GM12891 (cell line): ENCODE data around the gene C10orf88.

Experiments used
- DNase-seq: peaks from one replicate; pipeline ENCODE4 v3.0.0; 2011; ENCODE audit warnings: low spot score; ENCODE audit not compliant: insufficient read length
- FAIRE-seq: peaks from 2 replicates; lab custom pipeline; 2011; peaks lifted over from hg19 to GRCh38; lab: Jason Lieb, UNC
- PAX5 ChIP-seq: IDR thresholded peaks from 2 replicates; pipeline ENCODE4 v1.6.1; 2011; ENCODE audit warnings: low read length, moderate library complexity, mild to moderate bottlenecking; ENCODE audit not compliant: insufficient read depth, severe bottlenecking
- POLR2A ChIP-seq: IDR thresholded peaks from 2 replicates; pipeline ENCODE4 v1.6.1; 2011; ENCODE audit warnings: low read depth, low read length, control low read depth
- POLR2AphosphoS5 ChIP-seq: IDR thresholded peaks from 2 replicates; pipeline ENCODE4 v1.6.1; 2011; ENCODE audit warnings: low read depth, low read length, control low read depth
- POU2F2 ChIP-seq: IDR thresholded peaks from 2 replicates; pipeline ENCODE4 v1.6.1; 2011; ENCODE audit warnings: low read depth, mild to moderate bottlenecking, control low read depth, low read length, moderate library complexity
- SPI1 ChIP-seq: IDR thresholded peaks from 2 replicates; pipeline ENCODE4 v1.6.1; 2011; ENCODE audit warnings: low read depth, low read length, control low read depth
- TAF1 ChIP-seq: IDR thresholded peaks from 2 replicates; pipeline ENCODE4 v1.6.1; 2011; ENCODE audit warnings: low read depth, low read length, control low read depth

Gene C10orf88

GRCh38 chr10:122966879-122967278 lies 12.9 kb upstream of the C10orf88 start:
- TF ChIP-seq POLR2A (no peak), POLR2AphosphoS5 (no peak), POU2F2 (no peak), SPI1 (no peak), TAF1 (no peak), PAX5 (no peak)
- FAIRE-seq, result no peak
- DNase-seq, result no peak

- DNase-seq, result no peak
- no peak for FAIRE-seq
- TF ChIP-seq SPI1 (no peak), PAX5 (no peak), POU2F2 (no peak), TAF1 (no peak), POLR2AphosphoS5 (no peak), POLR2A (no peak)
These were observed 8.4 kb upstream of the C10orf88 start for GRCh38 chr10:122962405-122962804.

- TF ChIP-seq POU2F2 (no peak), TAF1 (no peak), PAX5 (no peak), POLR2A (no peak), POLR2AphosphoS5 (no peak), SPI1 (no peak)
- no peak for DNase-seq
- FAIRE-seq, result no peak
These were observed 3.4 kb upstream of the C10orf88 start for GRCh38 chr10:122957474-122957873.

GRCh38 chr10:122955892-122956291 lies 1.9 kb upstream of the C10orf88 start:
- FAIRE-seq (no peak), DNase-seq (no peak)
- no peak for TF ChIP-seq POU2F2
- TF ChIP-seq PAX5, result no peak
- TF ChIP-seq POLR2A, result no peak
- no peak for TF ChIP-seq SPI1
- TF ChIP-seq TAF1, result no peak

- FAIRE-seq, result no peak
- DNase-seq, result no peak
These were observed 664 bp upstream of the C10orf88 start for GRCh38 chr10:122954731-122955050.

GRCh38 chr10:122949296-122949695 lies 4.7 kb downstream of the C10orf88 start:
- no peak for DNase-seq
- no peak for FAIRE-seq

More at GRCh38 chr10:122954731-122955050, 664 bp upstream of the C10orf88 start:
- no peak for TF ChIP-seq POLR2AphosphoS5
- TF ChIP-seq POU2F2, result no peak
- no peak for TF ChIP-seq POLR2A
- TF ChIP-seq TAF1, result no peak
- TF ChIP-seq SPI1, result no peak
- TF ChIP-seq PAX5, result no peak

GRCh38 chr10:122939856-122940543 lies 14.0 kb downstream of the C10orf88 start:
- no peak for FAIRE-seq
- no peak for DNase-seq
- no peak for TF ChIP-seq POLR2AphosphoS5
- no peak for TF ChIP-seq SPI1
- no peak for TF ChIP-seq POLR2A
- no peak for TF ChIP-seq PAX5
- TF ChIP-seq TAF1, result no peak
- no peak for TF ChIP-seq POU2F2

More at GRCh38 chr10:122949296-122949695, 4.7 kb downstream of the C10orf88 start:
- TF ChIP-seq TAF1 (no peak), SPI1 (no peak)

- TF ChIP-seq SPI1, result no peak
- TF ChIP-seq POLR2A, result no peak
- no peak for TF ChIP-seq PAX5
- no peak for TF ChIP-seq POLR2AphosphoS5
- TF ChIP-seq POU2F2, result no peak
- no peak for TF ChIP-seq TAF1
- DNase-seq, result no peak
- FAIRE-seq, result no peak
These were observed 14.7 kb downstream of the C10orf88 start for GRCh38 chr10:122939133-122939855.

GRCh38 chr10:122931088-122931906 lies 22.7 kb downstream of the C10orf88 start:
- DNase-seq, result no peak
- TF ChIP-seq POU2F2 (no peak), TAF1 (no peak)
- FAIRE-seq, result no peak

- FAIRE-seq, result no peak
- no peak for TF ChIP-seq POLR2AphosphoS5
- TF ChIP-seq PAX5, result no peak
- no peak for TF ChIP-seq SPI1
- no peak for DNase-seq
These were observed 23.9 kb downstream of the C10orf88 start for GRCh38 chr10:122930140-122930539.

- FAIRE-seq (no peak), DNase-seq (no peak)
- TF ChIP-seq SPI1, result no peak
- no peak for TF ChIP-seq POU2F2
- TF ChIP-seq TAF1, result no peak
- no peak for TF ChIP-seq POLR2AphosphoS5
- TF ChIP-seq POLR2A, result no peak
- no peak for TF ChIP-seq PAX5
These were observed 38.3 kb downstream of the C10orf88 start for GRCh38 chr10:122915700-122916099.
